SU-DHL-6 (cell line): ENCODE results near the gene DLL1.

Source experiments
- CTCF ChIP-seq: fragments of 200-600 bp; sonication (generic); IDR thresholded peaks from one replicate; pipeline ENCODE4 v1.5.1; 2017; ENCODE audit warnings: antibody characterized with exemption, mild to moderate bottlenecking, low read length, moderate library complexity; ENCODE audit not compliant: insufficient read depth, poor library complexity, severe bottlenecking
- EZH2phosphoT487 ChIP-seq: fragments of 200-600 bp; sonication (generic), shearing (Covaris generic); conservative IDR thresholded peaks from 2 replicates; pipeline ENCODE4 v1.6.1; 2018; ENCODE audit warnings: mild to moderate bottlenecking, antibody characterized with exemption, low read length, moderate library complexity, mixed read lengths

GRCh38 chr6:170284126-170284773 is 6.6 kb downstream of the DLL1 start:
- TF ChIP-seq CTCF (no peak), EZH2phosphoT487 (no peak)
